H1 (cell line): Measurements from ENCODE around the gene MSI2.

Experiments
- CREB1 ChIP-seq: IDR thresholded peaks from 2 replicates; pipeline ENCODE4 v1.6.1; 2012; ENCODE audit warnings: inconsistent platforms
- EZH2 ChIP-seq: fragments of 200-600 bp; sonication (generic); IDR thresholded peaks from 2 replicates; pipeline ENCODE4 v1.7.1; 2012; ENCODE audit warnings: low read depth, mild to moderate bottlenecking, moderate library complexity, low read length, inconsistent platforms; ENCODE audit not compliant: severe bottlenecking
- JUN ChIP-seq: IDR thresholded peaks from 2 replicates; pipeline ENCODE4 v1.6.1; 2011; ENCODE audit warnings: low read depth, mild to moderate bottlenecking, improper control_type of control experiment, low read length
- POLR2A ChIP-seq, 2 experiments: IDR thresholded peaks; 1 replicate in 1 of 2; 2 replicates in 1 of 2; pipeline ENCODE4 v1.6.1; 2011; ENCODE audit warnings: low read depth in 2 of 2, low read length in 2 of 2, mild to moderate bottlenecking in 2 of 2; ENCODE audit errors: control extremely low read depth in 1 of 2
- RBBP5 ChIP-seq: IDR thresholded peaks from 2 replicates; pipeline ENCODE4 v1.7.1; 2012; ENCODE audit warnings: low read depth, mild to moderate bottlenecking, inconsistent platforms, low read length, moderate library complexity, borderline replicate concordance
- RNF2 ChIP-seq: fragments of 200-900, 300-1000 bp; sonication (generic); IDR thresholded peaks from 2 replicates; pipeline ENCODE4 v1.7.1; 2016; ENCODE audit warnings: borderline replicate concordance, low read depth, mild to moderate bottlenecking, antibody characterized with exemption, low read length; ENCODE audit not compliant: poor library complexity, severe bottlenecking; ENCODE audit errors: missing control alignments
- TCF12 ChIP-seq: IDR thresholded peaks from 2 replicates; pipeline ENCODE4 v1.6.1; 2011; ENCODE audit warnings: low read depth, mild to moderate bottlenecking, low read length
- ZNF274 ChIP-seq: IDR thresholded peaks from 2 replicates; pipeline ENCODE4 v1.7.0; 2012; ENCODE audit warnings: low read length, borderline replicate concordance; ENCODE audit errors: extremely low read depth
- TF ChIP-seq, protein P1 (sequence below), 3 experiments: IDR thresholded peaks; 1 replicate in 2 of 3; 2 replicates in 1 of 3; pipeline versions ENCODE4 v1.5.1 to v1.6.1; 2011; ENCODE audit warnings: low read length in 3 of 3, mild to moderate bottlenecking in 3 of 3, inconsistent platforms in 2 of 3, low read depth in 1 of 3, moderate library complexity in 1 of 3; ENCODE audit not compliant: insufficient read depth in 1 of 3; ENCODE audit errors: control extremely low read depth in 1 of 3

DNA sequence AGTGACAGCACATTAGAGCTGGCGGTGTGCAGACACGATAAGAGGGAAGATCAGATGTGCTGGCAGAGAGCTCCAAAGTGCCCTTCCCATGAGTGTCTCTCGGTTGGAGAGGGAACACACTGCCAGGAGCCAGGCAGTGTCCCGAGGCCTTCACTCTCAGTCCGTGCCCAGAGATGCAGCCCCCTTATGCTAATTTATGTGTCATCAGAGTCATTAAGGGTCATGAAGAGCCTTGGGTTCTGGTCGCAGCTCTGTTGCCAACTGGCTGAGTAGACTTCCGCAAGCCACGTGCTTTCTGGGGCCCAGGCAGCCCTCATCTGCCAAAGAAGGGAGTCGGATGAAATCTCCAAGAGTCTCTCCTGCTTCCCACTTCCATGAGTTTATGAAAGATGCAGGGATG, 232.5 kb downstream of the MSI2 start:
- TF ChIP-seq, protein P1, sequence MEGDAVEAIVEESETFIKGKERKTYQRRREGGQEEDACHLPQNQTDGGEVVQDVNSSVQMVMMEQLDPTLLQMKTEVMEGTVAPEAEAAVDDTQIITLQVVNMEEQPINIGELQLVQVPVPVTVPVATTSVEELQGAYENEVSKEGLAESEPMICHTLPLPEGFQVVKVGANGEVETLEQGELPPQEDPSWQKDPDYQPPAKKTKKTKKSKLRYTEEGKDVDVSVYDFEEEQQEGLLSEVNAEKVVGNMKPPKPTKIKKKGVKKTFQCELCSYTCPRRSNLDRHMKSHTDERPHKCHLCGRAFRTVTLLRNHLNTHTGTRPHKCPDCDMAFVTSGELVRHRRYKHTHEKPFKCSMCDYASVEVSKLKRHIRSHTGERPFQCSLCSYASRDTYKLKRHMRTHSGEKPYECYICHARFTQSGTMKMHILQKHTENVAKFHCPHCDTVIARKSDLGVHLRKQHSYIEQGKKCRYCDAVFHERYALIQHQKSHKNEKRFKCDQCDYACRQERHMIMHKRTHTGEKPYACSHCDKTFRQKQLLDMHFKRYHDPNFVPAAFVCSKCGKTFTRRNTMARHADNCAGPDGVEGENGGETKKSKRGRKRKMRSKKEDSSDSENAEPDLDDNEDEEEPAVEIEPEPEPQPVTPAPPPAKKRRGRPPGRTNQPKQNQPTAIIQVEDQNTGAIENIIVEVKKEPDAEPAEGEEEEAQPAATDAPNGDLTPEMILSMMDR (IDR thresholded peaks at IDR 0.05; ENCODE audit: control extremely low read depth in 1 of 3, insufficient read depth in 1 of 3, low read depth in 1 of 3, low read length in 3 of 3): no peak
- TF ChIP-seq POLR2A (IDR thresholded peaks at IDR 0.05; ENCODE audit: control extremely low read depth in 1 of 2, low read depth in 2 of 2, low read length in 2 of 2) (no peak), RBBP5 (no peak), CREB1 (no peak), EZH2 (no peak), TCF12 (no peak), ZNF274 (no peak), JUN (no peak), RNF2 (no peak)
